ENCODE measurements around the gene TRMU. TPM values are rescaled to one million over a fixed set of nuclear protein-coding genes. Genes with fewer than 3 reads are reported as not detected.

Gene TRMU
- total RNA-seq, 2 donors from 2014 or later: 79.7 to 84.5 TPM

DNA sequence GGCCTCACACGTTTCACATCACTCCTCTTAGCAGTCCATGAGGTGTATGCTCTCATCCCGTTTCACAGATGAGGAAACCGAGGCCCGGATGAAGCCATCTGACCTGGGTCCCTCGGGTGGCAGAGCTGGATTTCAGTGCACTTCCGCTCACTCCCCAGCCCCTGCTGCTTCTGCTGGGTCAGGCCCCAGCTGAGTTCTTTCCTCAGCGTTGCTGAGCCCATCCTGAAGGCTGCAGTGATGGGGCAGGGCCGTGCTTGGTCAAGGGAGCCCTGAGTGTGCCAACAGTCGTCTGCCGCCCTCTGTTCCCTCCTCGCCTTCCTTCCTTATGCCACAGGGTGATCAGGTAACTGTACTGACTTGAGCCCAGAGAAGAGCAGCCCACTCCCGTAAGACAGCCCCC, 12.1 kb downstream of the TRMU start:
- H3K4me3 Mint-ChIP-seq: no peak overlapping the region
- no peak overlapping the region for H3K27ac Mint-ChIP-seq
- Histone ChIP-seq H3K27ac (ENCODE audit: low read depth, low read length) (no peak overlapping the region), H3K9ac (ENCODE audit: extremely low read depth, low read length, poor library complexity, severe bottlenecking) (no peak overlapping the region), H3K4me1 (ENCODE audit: control insufficient read depth, insufficient read depth, low read length) (no peaks in the 10 kb centered on the region), H3K27me3 (ENCODE audit: control insufficient read depth, insufficient read depth, low read length, poor library complexity, severe bottlenecking) (no peaks in the 10 kb centered on the region), H3K4me3 (ENCODE audit: low read length) (no peak overlapping the region), H3K9me3 (ENCODE audit: control insufficient read depth, low read length) (no peaks in the 10 kb centered on the region), H3K36me3 (ENCODE audit: control insufficient read depth, insufficient read depth, low read length) (peaks cover 91% of the 10 kb centered on the region)
- no peak for TF ChIP-seq CTCF (conservative IDR thresholded peaks at IDR 0.05)
- H3K9me3 Mint-ChIP-seq: no peaks in the 10 kb centered on the region
- 95 to 100% methylated on average over 6 to 12 of the region's 12 CpGs for WGBS, 2 experiments (ENCODE audit: insufficient coverage in 1 of 2, insufficient read length in 1 of 2)
- no peaks in the 10 kb centered on the region for H3K4me1 Mint-ChIP-seq
- peaks cover 83% of the 10 kb centered on the region for H3K36me3 Mint-ChIP-seq (ENCODE audit: low read depth)
- no peaks in the 10 kb centered on the region for H3K27me3 Mint-ChIP-seq (ENCODE audit: insufficient read depth)
- DNase-seq: no peak

- WGBS, 2 experiments (ENCODE audit: insufficient coverage in 1 of 2, insufficient read length in 1 of 2): 96 to 97% methylated on average over 10 to 15 of the region's 15 CpGs
- no peak for DNase-seq
- Mint-ChIP-seq H3K27me3 (ENCODE audit: insufficient read depth) (no peaks in the 10 kb centered on the region), H3K27ac (no peak overlapping the region), H3K9me3 (no peaks in the 10 kb centered on the region), H3K36me3 (ENCODE audit: low read depth) (peaks cover 80% of the 10 kb centered on the region), H3K4me1 (no peaks in the 10 kb centered on the region), H3K4me3 (no peak overlapping the region)
- TF ChIP-seq CTCF (conservative IDR thresholded peaks at IDR 0.05): no peak
- Histone ChIP-seq H3K36me3 (ENCODE audit: control insufficient read depth, insufficient read depth, low read length) (peaks cover 89% of the 10 kb centered on the region), H3K4me1 (ENCODE audit: control insufficient read depth, insufficient read depth, low read length) (no peaks in the 10 kb centered on the region), H3K27me3 (ENCODE audit: control insufficient read depth, insufficient read depth, low read length, poor library complexity, severe bottlenecking) (no peaks in the 10 kb centered on the region), H3K9me3 (ENCODE audit: control insufficient read depth, low read length) (no peaks in the 10 kb centered on the region), H3K9ac (ENCODE audit: extremely low read depth, low read length, poor library complexity, severe bottlenecking) (no peak overlapping the region), H3K27ac (ENCODE audit: low read depth, low read length) (no peak overlapping the region), H3K4me3 (ENCODE audit: low read length) (no peak overlapping the region)
These were observed 12.7 kb downstream of the TRMU start for GRCh38 chr22:46348099-46348695.

- TF ChIP-seq CTCF (conservative IDR thresholded peaks at IDR 0.05): no peak
- Histone ChIP-seq H3K9ac (ENCODE audit: extremely low read depth, low read length, poor library complexity, severe bottlenecking) (no peak overlapping the region), H3K36me3 (ENCODE audit: control insufficient read depth, insufficient read depth, low read length) (peaks cover 88% of the 10 kb centered on the region), H3K27me3 (ENCODE audit: control insufficient read depth, insufficient read depth, low read length, poor library complexity, severe bottlenecking) (no peaks in the 10 kb centered on the region), H3K9me3 (ENCODE audit: control insufficient read depth, low read length) (no peaks in the 10 kb centered on the region), H3K4me3 (ENCODE audit: low read length) (no peak overlapping the region), H3K4me1 (ENCODE audit: control insufficient read depth, insufficient read depth, low read length) (no peaks in the 10 kb centered on the region), H3K27ac (ENCODE audit: low read depth, low read length) (no peak overlapping the region)
- peaks cover 81% of the 10 kb centered on the region for H3K36me3 Mint-ChIP-seq (ENCODE audit: low read depth)
- no peak for DNase-seq
- H3K27me3 Mint-ChIP-seq (ENCODE audit: insufficient read depth): no peaks in the 10 kb centered on the region
- 97 to 99% methylated on average over 16 to 18 of the region's 18 CpGs for WGBS, 2 experiments (ENCODE audit: insufficient coverage in 1 of 2, insufficient read length in 1 of 2)
- H3K4me1 Mint-ChIP-seq: no peaks in the 10 kb centered on the region
- H3K4me3 Mint-ChIP-seq: no peak overlapping the region
- no peak overlapping the region for H3K27ac Mint-ChIP-seq
- H3K9me3 Mint-ChIP-seq: no peaks in the 10 kb centered on the region
These were observed 13.7 kb downstream of the TRMU start for GRCh38 chr22:46349238-46349637.
